HG03064 (cell line): ENCODE data around the gene BRCA1.
A peak's percentile ranks its signal among the peaks of the same experiment; 100 is the strongest.
"Not testable (repeated sequence)": the region's sequence is repeated elsewhere in the genome, so short reads cannot be mapped to it uniquely, and the experiment has no call there.

ENCODE experiments used
- ATAC-seq: cut with Tn5 transposase; IDR thresholded peaks from one replicate; pipeline ENCODE4 v1.9.1; 2021; ENCODE audit warnings: low read depth; ENCODE audit not compliant: unreplicated experiment

Gene BRCA1

GRCh38 chr17:43010667-43011308, 114.4 kb downstream of the BRCA1 start:
- ATAC-seq: no peak

GRCh38 chr17:43006639-43007551, 118.3 kb downstream of the BRCA1 start, which contains the start of gene IFI35:
IFI35 (plus strand) TSS chr17:43006784; CDS start chr17:43006948, 164 bp downstream.
- no peak for ATAC-seq

- ATAC-seq: no peak
Measured at GRCh38 chr17:43003542-43004172, 121.5 kb downstream of the BRCA1 start.

GRCh38 chr17:43000894-43001293, 124.3 kb downstream of the BRCA1 start:
- not testable (repeated sequence) for ATAC-seq

- ATAC-seq: no peak
Measured at GRCh38 chr17:42999003-42999525, 126.1 kb downstream of the BRCA1 start.

- peak; percentile 85 for ATAC-seq
Measured at GRCh38 chr17:42997984-42998938, 126.9 kb downstream of the BRCA1 start, which contains the start of gene RPL27. RPL27 (plus strand) TSS chr17:42998419; CDS start chr17:42998751, 332 bp downstream.

- no peak for ATAC-seq
Measured at GRCh38 chr17:42997390-42997983, 127.7 kb downstream of the BRCA1 start.
